Mononuclear cell (primary cell): ENCODE results near the gene ELMOD1. TPM values are rescaled to one million over a fixed set of nuclear protein-coding genes. Genes with fewer than 3 reads are reported as not detected.
"Not testable (repeated sequence)": the region's sequence is repeated elsewhere in the genome, so short reads cannot be mapped to it uniquely, and the experiment has no call there.

ENCODE experiments used
- H3K27me3 ChIP-seq: 2 replicates; pipeline ENCODE4 v1.6.0; 2011; ENCODE audit warnings: low read length, control low read depth; ENCODE audit not compliant: insufficient read depth
- H3K4me1 ChIP-seq: 2 replicates; pipeline ENCODE4 v1.5.1; 2011; ENCODE audit warnings: mild to moderate bottlenecking, low read length, control low read depth; ENCODE audit not compliant: insufficient read depth
- H3K4me3 ChIP-seq: 2 replicates; pipeline ENCODE4 v1.5.1; 2011; ENCODE audit warnings: mild to moderate bottlenecking, low read length, moderate library complexity
- H3K9me3 ChIP-seq: 2 replicates; pipeline ENCODE4 v1.5.1; 2011; ENCODE audit warnings: low read depth, mild to moderate bottlenecking, control low read depth, low read length
- total RNA-seq: library from RNA; depleted of rRNA; stranded (reverse); fragments of >200 nt; gene quantifications from one replicate; pipeline ENCODE4 v1.2.3, GENCODE V29; 2012

The ELMOD1 gene
- total RNA-seq = under 0.01 TPM

GRCh38 chr11:107590460-107591377 is at the start of gene ELMOD1:
Gene ELMOD1 (plus strand): TSS chr11:107591147. CDS start chr11:107618190, 27,043 bp downstream.
- Histone ChIP-seq H3K9me3 (no peaks in the 10 kb centered on the region), H3K4me3 (peak within 1 kb of the TSS; percentile 15), H3K27me3 (peaks cover 91% of the 10 kb centered on the region), H3K4me1 (peaks cover 18% of the 10 kb centered on the region)

- Histone ChIP-seq H3K27me3 (no peaks in the 10 kb centered on the region), H3K9me3 (no peaks in the 10 kb centered on the region), H3K4me1 (no peaks in the 10 kb centered on the region), H3K4me3 (no peak overlapping the region)
Measured at GRCh38 chr11:107545101-107545514, 45.8 kb upstream of the ELMOD1 start.

GRCh38 chr11:107547961-107548360 is 43.0 kb upstream of the ELMOD1 start:
- Histone ChIP-seq H3K4me1 (no peaks in the 10 kb centered on the region), H3K9me3 (no peaks in the 10 kb centered on the region), H3K4me3 (no peak overlapping the region), H3K27me3 (no peaks in the 10 kb centered on the region)

GRCh38 chr11:107549253-107549953 is 41.5 kb upstream of the ELMOD1 start:
- H3K4me1 ChIP-seq = no peaks in the 10 kb centered on the region
- no peak overlapping the region for H3K4me3 ChIP-seq
- H3K27me3 ChIP-seq = no peaks in the 10 kb centered on the region
- no peaks in the 10 kb centered on the region for H3K9me3 ChIP-seq

- no peaks in the 10 kb centered on the region for H3K4me1 ChIP-seq
- no peak overlapping the region for H3K4me3 ChIP-seq
- H3K27me3 ChIP-seq = no peaks in the 10 kb centered on the region
- no peaks in the 10 kb centered on the region for H3K9me3 ChIP-seq
Measured at GRCh38 chr11:107549954-107550285, 41.0 kb upstream of the ELMOD1 start.

- no peaks in the 10 kb centered on the region for H3K4me1 ChIP-seq
- H3K27me3 ChIP-seq = no peaks in the 10 kb centered on the region
- H3K9me3 ChIP-seq = no peaks in the 10 kb centered on the region
- H3K4me3 ChIP-seq = no peak overlapping the region
Measured at GRCh38 chr11:107550304-107550703, 40.6 kb upstream of the ELMOD1 start.

GRCh38 chr11:107561688-107562087 is 29.3 kb upstream of the ELMOD1 start:
- H3K9me3 ChIP-seq = no peaks in the 10 kb centered on the region
- H3K4me1 ChIP-seq = peaks cover 25% of the 10 kb centered on the region
- no peaks in the 10 kb centered on the region for H3K27me3 ChIP-seq
- H3K4me3 ChIP-seq = no peak overlapping the region

- Histone ChIP-seq H3K4me1 (peaks cover 25% of the 10 kb centered on the region), H3K4me3 (no peak overlapping the region), H3K9me3 (no peaks in the 10 kb centered on the region), H3K27me3 (no peaks in the 10 kb centered on the region)
Measured at GRCh38 chr11:107562647-107563208, 28.2 kb upstream of the ELMOD1 start.

GRCh38 chr11:107563702-107564101 is 27.2 kb upstream of the ELMOD1 start:
- no peaks in the 10 kb centered on the region for H3K9me3 ChIP-seq
- no peaks in the 10 kb centered on the region for H3K27me3 ChIP-seq
- H3K4me3 ChIP-seq = no peak overlapping the region
- peaks cover 28% of the 10 kb centered on the region for H3K4me1 ChIP-seq

DNA sequence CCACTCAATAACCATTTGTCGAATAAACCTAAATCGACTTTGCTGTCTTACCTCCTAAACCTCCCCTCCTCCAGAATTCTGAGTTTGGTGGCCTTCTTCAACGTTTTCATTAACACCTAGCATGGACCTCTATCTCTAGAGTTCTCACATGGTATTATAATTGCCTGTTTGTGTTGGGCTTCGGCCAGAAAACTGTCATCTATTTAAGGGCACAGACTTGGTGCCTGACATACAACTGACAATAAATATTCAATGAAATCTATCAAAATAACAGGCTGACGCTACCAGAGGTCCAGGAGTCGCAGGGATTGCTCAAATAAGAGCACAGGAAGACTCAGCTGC is 26.1 kb upstream of the ELMOD1 start:
- no peaks in the 10 kb centered on the region for H3K9me3 ChIP-seq
- H3K27me3 ChIP-seq = no peaks in the 10 kb centered on the region
- peak overlapping the region; percentile 83 for H3K4me3 ChIP-seq
- H3K4me1 ChIP-seq = peaks cover 28% of the 10 kb centered on the region

GRCh38 chr11:107565219-107565937 is 25.6 kb upstream of the ELMOD1 start, which contains the start of gene ALKBH8:
Gene ALKBH8 (minus strand): TSS chr11:107565735. CDS start chr11:107560893, 4,842 bp downstream.
- Histone ChIP-seq H3K27me3 (no peaks in the 10 kb centered on the region), H3K4me1 (peaks cover 28% of the 10 kb centered on the region), H3K4me3 (peak within 1 kb of the TSS; percentile 83), H3K9me3 (no peaks in the 10 kb centered on the region)

DNA sequence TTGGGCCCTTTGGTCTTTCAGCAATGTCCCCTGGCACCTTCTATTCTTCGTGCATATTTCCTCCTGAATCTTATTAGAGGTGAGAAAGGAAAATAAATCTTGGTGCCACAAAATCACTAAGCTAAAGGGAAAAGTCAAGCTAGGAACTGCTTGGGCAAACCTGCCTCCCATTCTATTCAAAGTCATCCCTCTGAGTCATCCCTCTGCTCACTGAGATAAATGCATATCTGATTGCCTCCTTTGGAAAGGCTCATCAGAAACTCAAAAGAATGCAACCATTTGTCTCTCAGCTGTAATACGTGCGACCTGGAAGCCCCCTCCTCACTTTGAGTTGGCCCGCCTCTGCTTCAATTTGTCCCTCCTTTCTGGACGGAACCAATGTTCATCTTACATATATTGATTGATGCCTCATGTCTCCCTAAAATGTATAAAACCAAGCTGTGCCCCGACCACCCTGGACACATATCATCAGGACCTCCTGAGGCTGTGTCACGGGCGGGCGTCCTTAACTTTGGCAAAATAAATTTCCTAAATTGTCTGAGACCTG is 24.9 kb upstream of the ELMOD1 start:
- H3K27me3 ChIP-seq, H3K9me3 ChIP-seq: not testable (repeated sequence)
- peaks cover 28% of the 10 kb centered on the region for H3K4me1 ChIP-seq
- H3K4me3 ChIP-seq = peak overlapping the region; percentile 83

DNA sequence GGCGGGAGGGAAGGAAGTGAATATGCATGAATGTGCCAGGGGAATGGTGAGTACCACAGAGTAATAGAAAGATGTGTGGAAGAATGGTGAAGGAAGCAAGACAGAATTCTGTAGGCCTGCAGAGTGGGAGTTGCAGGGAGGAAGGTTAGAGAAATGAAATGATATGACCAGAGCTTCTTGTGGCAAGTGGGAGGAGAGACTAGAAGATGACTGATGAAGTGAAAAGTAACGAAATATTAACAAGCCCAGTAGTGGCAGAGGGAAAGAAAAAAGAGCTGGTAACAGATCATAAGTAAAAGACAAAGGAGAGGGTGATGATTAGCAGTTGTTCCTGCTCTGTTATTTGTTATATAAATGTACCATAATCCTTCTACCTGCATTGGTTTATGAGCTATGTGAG is 24.4 kb upstream of the ELMOD1 start:
- Histone ChIP-seq H3K27me3 (peaks cover 2% of the 10 kb centered on the region), H3K4me1 (peaks cover 28% of the 10 kb centered on the region), H3K9me3 (no peaks in the 10 kb centered on the region), H3K4me3 (no peak overlapping the region)

DNA sequence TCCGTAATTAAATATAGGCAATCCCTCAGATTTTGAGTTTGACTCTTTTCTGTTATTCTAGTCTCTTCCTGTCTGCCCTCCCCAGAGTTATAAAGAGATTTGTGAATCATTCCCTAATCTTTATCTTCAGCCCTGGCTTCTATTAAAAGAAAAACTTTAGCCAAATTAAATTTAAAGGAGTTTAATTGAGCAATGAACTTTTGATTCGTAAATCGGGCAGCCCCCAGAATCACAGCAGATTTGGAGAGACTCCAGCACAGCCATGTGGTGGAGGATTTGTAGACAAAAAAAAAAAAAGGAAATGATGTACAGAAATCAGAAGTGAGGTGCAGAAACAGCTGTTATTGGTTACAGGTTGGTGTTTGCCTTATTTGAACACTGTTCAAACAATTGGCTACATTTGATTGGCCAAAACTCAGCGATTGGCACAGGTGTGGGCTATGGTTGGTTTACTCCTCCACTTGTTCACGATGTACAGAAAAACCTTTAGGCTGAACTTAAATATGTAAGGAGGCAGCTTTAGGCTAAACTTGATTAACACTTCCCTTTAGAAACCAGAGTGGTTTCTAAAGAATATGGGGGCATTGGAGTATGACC is 23.1 kb upstream of the ELMOD1 start:
- no peak overlapping the region for H3K4me3 ChIP-seq

More for the DNA sequence above, 23.1 kb upstream of the ELMOD1 start:
- Histone ChIP-seq H3K4me1 (peaks cover 28% of the 10 kb centered on the region), H3K9me3 (no peaks in the 10 kb centered on the region), H3K27me3 (peaks cover 2% of the 10 kb centered on the region)
